Calu3 (cell line): ENCODE measurements around the gene PCOLCE2. TPM values are rescaled to one million over a fixed set of nuclear protein-coding genes. Genes with fewer than 3 reads are reported as not detected.

Source experiments
- BruUV-seq: library from RNA; stranded (reverse); fragments of 400-500 nt; replicated peaks from 2 replicates; lab custom pipeline; 2021; lab: Mats Ljungman, UMichigan
- CTCF ChIA-PET: fragments of 300-600 bp; sonication (Branson Sonifier 250); formaldehyde crosslinking; loops from one replicate; lab custom pipeline; 2022; ENCODE audit warnings: antibody characterized with exemption; lab: Charles Lee
- DNase-seq: peaks from one replicate; pipeline ENCODE4 v3.0.0; 2022
- H3K27ac Mint-ChIP-seq: one replicate; pipeline ENCODE4 v1.8.0; 2022; ENCODE audit warnings: mixed read lengths; ENCODE audit not compliant: unreplicated experiment
- H3K27me3 Mint-ChIP-seq: one replicate; pipeline ENCODE4 v1.8.0; 2022; ENCODE audit warnings: mixed read lengths; ENCODE audit not compliant: unreplicated experiment
- H3K36me3 Mint-ChIP-seq: one replicate; pipeline ENCODE4 v1.8.0; 2022; ENCODE audit warnings: mild to moderate bottlenecking, moderate library complexity, mixed read lengths; ENCODE audit not compliant: insufficient read depth, unreplicated experiment
- H3K4me1 Mint-ChIP-seq: one replicate; pipeline ENCODE4 v1.8.0; 2022; ENCODE audit warnings: mild to moderate bottlenecking, low read depth, mixed read lengths; ENCODE audit not compliant: unreplicated experiment
- H3K4me3 Mint-ChIP-seq: one replicate; pipeline ENCODE4 v1.8.0; 2022; ENCODE audit warnings: mild to moderate bottlenecking, low read depth, moderate library complexity, mixed read lengths; ENCODE audit not compliant: unreplicated experiment
- H3K9me3 Mint-ChIP-seq: one replicate; pipeline ENCODE4 v1.8.0; 2022; ENCODE audit warnings: low read depth, mixed read lengths; ENCODE audit not compliant: unreplicated experiment
- CTCF ChIP-seq: fragments of 200-600 bp; IDR thresholded peaks from one replicate; pipeline ENCODE4 v1.8.0; 2022; ENCODE audit warnings: antibody characterized with exemption; ENCODE audit not compliant: unreplicated experiment
- intact Hi-C: fragments of 100-400 bp; cut with micrococcal nuclease; formaldehyde crosslinking; loops from one replicate; pipeline ENCODE4 v1.10.0; 2022; ENCODE audit not compliant: unreplicated experiment
- total RNA-seq: library from RNA; stranded (reverse); gene quantifications from 2 replicates; pipeline ENCODE4 v1.2.3, GENCODE V29; 2022

PCOLCE2 gene
- total RNA-seq, 1 experiment from 2014 or later: 9.6 TPM

GRCh38 chr3:142910280-142910679 lies 21.4 kb upstream of the PCOLCE2 start:
- no peak overlapping the region for H3K27ac Mint-ChIP-seq
- peaks cover 32% of the 10 kb centered on the region for H3K27me3 Mint-ChIP-seq
- no peak overlapping the region for H3K4me3 Mint-ChIP-seq
- H3K4me1 Mint-ChIP-seq: peaks cover 9% of the 10 kb centered on the region
- no peaks in the 10 kb centered on the region for H3K36me3 Mint-ChIP-seq
- no peak for DNase-seq
- BruUV-seq: no TSS peak
- no peaks in the 10 kb centered on the region for H3K9me3 Mint-ChIP-seq
- CTCF ChIA-PET: no interaction called here
- TF ChIP-seq CTCF: no peak
- intact Hi-C loops: no loop called here

- no peak for DNase-seq
- no TSS peak for BruUV-seq
- no peak overlapping the region for H3K4me3 Mint-ChIP-seq
- CTCF ChIA-PET: interaction anchor here (0.6 to 5.7 kb wide), 2 partner anchors 81 to 116 kb away, joined by 3 to 64 read pairs; no protein-coding TSS in a partner anchor
- intact Hi-C loops: no loop called here
- peaks cover 32% of the 10 kb centered on the region for H3K27me3 Mint-ChIP-seq
- no peaks in the 10 kb centered on the region for H3K36me3 Mint-ChIP-seq
- H3K9me3 Mint-ChIP-seq: no peaks in the 10 kb centered on the region
- peaks cover 16% of the 10 kb centered on the region for H3K4me1 Mint-ChIP-seq
- no peak overlapping the region for H3K27ac Mint-ChIP-seq
- no peak for TF ChIP-seq CTCF
These were observed 20.4 kb upstream of the PCOLCE2 start for GRCh38 chr3:142909282-142909681.

- Mint-ChIP-seq H3K9me3 (no peaks in the 10 kb centered on the region), H3K27me3 (peaks cover 32% of the 10 kb centered on the region), H3K36me3 (no peaks in the 10 kb centered on the region), H3K27ac (no peak overlapping the region), H3K4me1 (peaks cover 17% of the 10 kb centered on the region), H3K4me3 (no peak overlapping the region)
- DNase-seq: no peak
- intact Hi-C loops: no loop called here
- CTCF ChIA-PET: interaction anchor here (5.7 kb wide), 1 partner anchor 79 kb away, joined by 64 read pairs; no protein-coding TSS in a partner anchor
- BruUV-seq: no TSS peak
- no peak for TF ChIP-seq CTCF
These were observed 19.1 kb upstream of the PCOLCE2 start for GRCh38 chr3:142907996-142908395.

GRCh38 chr3:142904639-142905436 lies 16.0 kb upstream of the PCOLCE2 start:
- TF ChIP-seq CTCF: peak; percentile 63
- BruUV-seq: TSS peak; percentile 16
- intact Hi-C loops: loop anchor here (1.0 kb wide), 3 partner anchors 61 to 319 kb away; no protein-coding TSS in a partner anchor
- Mint-ChIP-seq H3K36me3 (no peaks in the 10 kb centered on the region), H3K27ac (peak overlapping the region; percentile 0), H3K9me3 (no peaks in the 10 kb centered on the region), H3K4me3 (peak overlapping the region; percentile 25), H3K27me3 (peaks cover 19% of the 10 kb centered on the region), H3K4me1 (peaks cover 17% of the 10 kb centered on the region)
- CTCF ChIA-PET: interaction anchor here (0.7 to 5.7 kb wide), 5 partner anchors 48 to 316 kb away, joined by 3 to 64 read pairs (median 5); no protein-coding TSS in a partner anchor
- DNase-seq: peak; percentile 65
